Measurements from ENCODE around the gene SPATA9.

DNA sequence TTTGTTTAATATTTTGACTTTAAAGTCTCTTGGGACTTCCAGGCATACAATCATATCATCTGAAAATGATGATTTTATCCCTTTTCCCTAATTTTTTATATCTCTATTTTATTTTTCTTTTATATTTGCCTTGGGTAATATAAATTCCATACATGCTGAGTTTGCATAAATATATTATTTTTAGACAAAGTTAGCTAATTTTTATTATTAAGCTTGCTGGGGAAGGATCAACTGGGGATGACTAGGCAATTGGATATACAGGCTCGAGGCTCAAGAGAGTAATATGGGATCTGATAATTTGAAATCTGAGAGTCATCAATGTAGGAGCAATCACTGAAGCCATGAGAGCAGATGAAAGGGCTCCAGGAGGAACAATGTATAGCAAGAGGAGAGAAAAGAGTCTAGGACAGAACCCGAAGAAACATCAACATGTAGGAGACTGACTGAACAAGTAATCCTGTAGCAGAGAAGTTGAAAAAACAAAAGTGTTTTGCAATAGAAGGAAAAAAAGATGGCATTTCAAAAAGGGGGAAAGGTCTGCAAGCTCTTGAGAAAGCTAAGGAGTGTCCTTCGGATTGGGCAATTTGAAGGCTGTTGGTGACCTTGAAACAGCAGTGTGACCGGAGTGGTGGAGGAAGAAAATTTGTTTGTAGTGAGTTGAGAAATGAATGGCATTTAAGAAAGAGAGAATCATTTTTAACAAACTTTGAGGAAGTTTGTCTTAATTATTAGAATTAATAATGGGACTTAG is 31.3 kb upstream of the SPATA9 start:
- TF ChIP-seq CTCF (IDR thresholded peaks at IDR 0.05) (no peak), POLR2AphosphoS5 (IDR thresholded peaks at IDR 0.05) (no peak), POLR2A (IDR thresholded peaks at IDR 0.05) (no peak), EP300 (IDR thresholded peaks at IDR 0.05; ENCODE audit: low read depth) (no peak)
